Upper lobe of left lung (tissue), 4 donors: ENCODE data around the gene KL.

Experiments
- CTCF ChIP-seq, 6 experiments: fragments of 450-650 bp in 4 of 6; fragments of 200-600 bp in 2 of 6; sonication (generic) in 2 of 6; IDR thresholded peaks; one replicate each; pipeline ENCODE4 v1.5.1; 2016 to 2019; ENCODE audit warnings: antibody characterized with exemption in 6 of 6
- POLR2A ChIP-seq, 4 donors: fragments of 450-650 bp; IDR thresholded peaks; one replicate each; pipeline ENCODE4 v1.5.1; 2016 to 2017; ENCODE audit warnings: antibody characterized with exemption in 4 of 4, mild to moderate bottlenecking in 2 of 4

GRCh38 chr13:33003458-33004019 lies 12.7 kb upstream of the KL start:
- no peak for TF ChIP-seq CTCF (IDR thresholded peaks at IDR 0.05)
- TF ChIP-seq POLR2A (IDR thresholded peaks at IDR 0.05): no peak
